Thymus (tissue), 11 donors: Measurements from ENCODE around the gene ZNF124. TPM values are rescaled to one million over a fixed set of nuclear protein-coding genes. Genes with fewer than 3 reads are reported as not detected.
"Not testable (repeated sequence)": the region's sequence is repeated elsewhere in the genome, so short reads cannot be mapped to it uniquely, and the experiment has no call there.

Source experiments
- DNase-seq, 9 donors: peaks; one replicate each; pipeline ENCODE4 v3.0.0-alpha.2; 2013; ENCODE audit warnings: low spot score in 9 of 9, low read depth in 6 of 9, missing footprints in 1 of 9
- H3K27ac ChIP-seq, 2 donors: one replicate each; pipeline ENCODE4 v1.5.1; 2013; ENCODE audit warnings: control low read depth in 1 of 2, low read depth in 1 of 2, low read length in 1 of 2, mild to moderate bottlenecking in 1 of 2, moderate library complexity in 1 of 2
- H3K27me3 ChIP-seq, 2 donors: one replicate each; pipeline ENCODE4 v1.5.1; 2013; ENCODE audit warnings: low read length in 1 of 2; ENCODE audit not compliant: control insufficient read depth in 2 of 2, insufficient read depth in 1 of 2
- H3K36me3 ChIP-seq, 2 donors: one replicate each; pipeline ENCODE4 v1.5.1; 2013; ENCODE audit warnings: low read length in 1 of 2, mild to moderate bottlenecking in 1 of 2, moderate library complexity in 1 of 2; ENCODE audit not compliant: control insufficient read depth in 2 of 2, insufficient read depth in 2 of 2
- H3K4me1 ChIP-seq, 2 donors: one replicate each; pipeline ENCODE4 v1.5.1; 2013; ENCODE audit warnings: low read length in 2 of 2; ENCODE audit not compliant: control insufficient read depth in 2 of 2, insufficient read depth in 2 of 2
- H3K4me3 ChIP-seq, 2 donors: one replicate each; pipeline ENCODE4 v1.5.1; 2013; ENCODE audit warnings: low read length in 2 of 2, control low read depth in 1 of 2, mild to moderate bottlenecking in 1 of 2
- H3K9me3 ChIP-seq, 2 donors: one replicate each; pipeline ENCODE4 v1.5.1; 2013; ENCODE audit warnings: low read length in 1 of 2, mild to moderate bottlenecking in 1 of 2; ENCODE audit not compliant: control insufficient read depth in 2 of 2, insufficient read depth in 1 of 2
- WGBS: extraction: QIAGEN DNeasy Blood & Tissue Kit; methylation state at CpG from one replicate; pipeline ENCODE4 v1.1.7; 2013; 5-methylcytosine and 5-hydroxymethylcytosine counted together
- polyA plus RNA-seq: library from polyadenylated mRNA; stranded (reverse); fragments of 200-250 nt; gene quantifications from one replicate; pipeline ENCODE4 v1.2.3, GENCODE V29; 2013
- total RNA-seq: library from RNA; stranded (reverse); fragments of 120-200 nt; gene quantifications from one replicate; pipeline ENCODE4 v1.2.4, GENCODE V29; 2013
- donor health status: healthy.

ZNF124 gene
- total and polyA plus RNA-seq, 2 donors: 3.8 to 74.8 TPM

DNA sequence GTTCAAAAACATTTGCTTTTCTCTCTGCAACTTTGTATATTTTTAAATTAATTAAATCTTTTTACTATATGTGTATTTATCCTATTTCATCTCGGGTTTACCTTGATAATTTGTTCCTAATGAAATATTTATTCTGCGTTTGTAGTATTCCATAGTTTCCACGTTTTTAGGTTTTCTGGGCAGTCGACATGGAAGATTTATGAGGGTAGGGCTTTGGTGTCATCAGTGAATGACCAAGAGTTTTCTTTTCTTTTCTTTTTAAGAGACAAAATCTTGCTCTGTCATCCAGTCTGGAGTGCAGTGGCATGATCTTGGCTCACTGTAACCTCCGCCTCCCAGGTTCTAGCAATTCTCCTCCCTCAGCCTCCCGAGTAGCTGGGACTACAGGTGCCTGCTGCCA is 50.4 kb downstream of the ZNF124 start:
- H3K9me3 ChIP-seq: peaks cover 0 to 21% of the 10 kb centered on the region in 2 donors
- WGBS: 90% methylated on average over 6 of the region's 6 CpGs
- no peak overlapping the region for H3K4me3 ChIP-seq
- DNase-seq: no peak
- H3K4me1 ChIP-seq: no peaks in the 10 kb centered on the region
- H3K27me3 ChIP-seq: no peaks in the 10 kb centered on the region
- no peaks in the 10 kb centered on the region for H3K36me3 ChIP-seq
- H3K27ac ChIP-seq: no peak overlapping the region

GRCh38 chr1:247120408-247120668 is 51.5 kb downstream of the ZNF124 start:
- not testable (repeated sequence) for DNase-seq, H3K4me3 ChIP-seq, H3K27me3 ChIP-seq, H3K27ac ChIP-seq, H3K4me1 ChIP-seq, H3K36me3 ChIP-seq
- 94% methylated on average over 4 of the region's 4 CpGs for WGBS
- peaks cover 0 to 18% of the 10 kb centered on the region in 2 donors for H3K9me3 ChIP-seq

DNA sequence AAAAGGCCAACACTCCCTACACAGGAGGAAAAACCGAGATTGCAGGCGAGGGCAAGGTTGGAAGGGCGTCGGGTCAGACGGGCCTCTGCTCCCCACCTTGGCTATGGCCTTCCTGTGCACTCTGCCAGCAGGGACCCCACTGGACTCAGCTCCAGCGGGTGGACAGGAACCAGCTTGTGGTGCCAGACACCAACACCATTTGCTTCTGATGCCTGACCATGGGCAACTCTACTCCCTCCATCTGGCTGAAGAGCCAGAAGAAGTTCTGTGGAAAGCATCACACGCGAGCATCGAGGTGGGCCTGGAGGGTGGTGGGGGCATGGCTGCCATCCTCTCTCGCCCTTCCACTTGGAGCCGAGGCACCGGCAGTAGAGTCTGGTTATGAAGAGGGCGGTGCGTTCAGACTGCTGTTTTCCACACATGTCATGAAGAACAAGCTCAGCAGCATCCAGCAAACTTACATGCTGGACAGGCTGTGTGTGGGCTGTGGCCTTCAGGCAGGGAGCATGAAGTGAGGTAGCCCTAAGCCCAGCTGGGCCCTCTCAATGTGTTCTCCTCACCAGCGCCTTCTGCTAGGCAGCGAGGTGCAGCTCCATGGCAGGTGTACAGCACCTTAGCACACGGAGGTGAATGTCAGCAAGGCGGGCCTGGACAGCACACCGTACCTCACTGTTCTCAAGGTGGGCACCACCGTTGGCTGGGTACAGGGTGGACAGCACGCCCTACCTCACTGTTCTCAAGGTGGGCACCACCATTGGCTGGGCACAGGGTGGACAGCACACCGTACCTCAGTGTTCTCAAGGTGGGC is 52.0 kb downstream of the ZNF124 start:
- H3K27me3 ChIP-seq: peaks cover 0 to 8% of the 10 kb centered on the region in 2 donors
- DNase-seq: no peak
- 98% methylated on average over 22 of the region's 22 CpGs for WGBS

DNA sequence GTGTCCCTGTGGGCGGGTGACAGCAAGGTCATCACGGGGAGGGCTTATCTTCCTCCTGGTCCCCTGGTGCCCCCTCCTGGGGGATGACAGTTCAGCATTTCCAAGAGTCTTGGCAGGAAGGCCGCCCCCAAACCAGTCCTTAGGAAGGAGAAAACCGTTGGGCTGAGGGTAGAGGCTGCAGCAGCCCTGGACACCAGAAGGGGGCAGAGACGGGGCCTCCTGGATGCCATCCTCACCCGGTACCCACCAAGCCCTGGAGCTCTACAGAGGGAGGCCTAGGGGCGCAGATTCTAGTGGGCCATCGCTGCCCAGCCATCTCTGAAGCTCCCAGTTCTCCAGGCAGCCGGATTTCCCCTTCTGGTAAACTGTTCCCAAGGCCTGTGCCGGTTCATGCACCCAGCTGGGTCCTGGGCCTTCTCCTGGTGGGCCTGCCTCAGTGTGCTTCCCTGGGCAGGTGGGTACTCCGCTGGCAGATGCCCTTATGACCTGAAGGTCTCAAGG is 52.8 kb downstream of the ZNF124 start:
- Histone ChIP-seq H3K4me1 (no peaks in the 10 kb centered on the region), H3K27me3 (peaks cover 0 to 16% of the 10 kb centered on the region in 2 donors), H3K9me3 (peaks cover 0 to 13% of the 10 kb centered on the region in 2 donors), H3K27ac (no peak overlapping the region), H3K4me3 (no peak overlapping the region), H3K36me3 (no peaks in the 10 kb centered on the region)
- DNase-seq: no peak
- 78% methylated on average over 10 of the region's 11 CpGs for WGBS

More for the DNA sequence above, 52.0 kb downstream of the ZNF124 start:
- H3K36me3 ChIP-seq: no peaks in the 10 kb centered on the region
- H3K27ac ChIP-seq: no peak overlapping the region
- H3K4me3 ChIP-seq: no peak overlapping the region
- H3K4me1 ChIP-seq: no peaks in the 10 kb centered on the region
- peaks cover 0 to 18% of the 10 kb centered on the region in 2 donors for H3K9me3 ChIP-seq

GRCh38 chr1:247115545-247115944 is 56.3 kb downstream of the ZNF124 start:
- WGBS: 77% methylated on average over 12 of the region's 12 CpGs
- Histone ChIP-seq H3K27me3 (peaks cover 29 to 50% of the 10 kb centered on the region in 2 donors), H3K9me3 (peaks cover 0 to 16% of the 10 kb centered on the region in 2 donors), H3K4me1 (peaks cover 8 to 12% of the 10 kb centered on the region in 2 donors), H3K4me3 (no peak overlapping the region), H3K27ac (no peak overlapping the region), H3K36me3 (no peaks in the 10 kb centered on the region)
- DNase-seq: no peak

- DNase-seq: no peak
- Histone ChIP-seq H3K4me3 (no peak overlapping the region), H3K4me1 (peaks cover 8 to 13% of the 10 kb centered on the region in 2 donors), H3K27me3 (peaks cover 33 to 55% of the 10 kb centered on the region in 2 donors), H3K27ac (no peak overlapping the region), H3K9me3 (peaks cover 0 to 16% of the 10 kb centered on the region in 2 donors), H3K36me3 (no peaks in the 10 kb centered on the region)
- 77% methylated on average over 7 of the region's 7 CpGs for WGBS
These were observed 56.7 kb downstream of the ZNF124 start for GRCh38 chr1:247115141-247115510.

DNA sequence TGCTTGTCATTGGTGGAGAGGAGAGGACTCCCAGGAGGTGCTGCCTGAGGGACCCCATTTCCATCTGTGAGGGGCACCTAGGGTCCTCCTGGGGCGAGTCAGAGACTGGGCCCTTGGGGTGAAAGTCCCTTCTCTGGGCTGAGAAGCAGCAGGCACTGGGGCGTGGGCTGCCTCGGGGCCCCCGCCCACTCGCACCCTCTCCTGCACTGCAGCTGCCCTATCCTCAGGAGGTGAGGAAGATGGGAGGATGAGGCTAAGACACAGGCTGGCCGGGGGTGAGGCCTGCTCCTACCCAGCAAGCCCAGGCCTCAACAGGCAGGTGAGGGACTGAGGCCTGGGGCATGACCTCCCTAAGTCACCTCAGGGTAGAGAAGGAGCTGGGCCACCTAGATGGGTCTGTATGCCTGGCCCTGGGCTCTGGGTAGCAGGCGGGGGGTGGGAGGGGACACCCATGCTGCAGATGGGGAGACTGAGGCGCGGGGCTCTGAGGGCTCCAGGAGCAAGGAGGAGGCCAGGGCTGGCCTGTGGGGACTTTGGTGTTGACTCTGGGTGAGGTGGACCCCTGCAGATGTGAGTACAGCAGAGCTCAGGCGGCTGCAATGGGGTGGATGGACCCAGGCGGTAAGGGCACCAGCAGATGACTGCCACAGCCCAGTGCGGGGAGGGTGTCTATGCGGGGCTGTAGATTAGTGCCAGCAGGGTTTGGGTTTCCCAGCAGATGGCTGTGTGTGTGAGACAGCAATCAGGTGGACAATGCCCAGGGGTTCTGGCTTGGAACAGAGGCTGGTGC is 57.3 kb downstream of the ZNF124 start:
- no peak for DNase-seq
- Histone ChIP-seq H3K9me3 (peaks cover 0 to 13% of the 10 kb centered on the region in 2 donors), H3K36me3 (no peaks in the 10 kb centered on the region), H3K27ac (no peak overlapping the region), H3K4me3 (no peak overlapping the region), H3K27me3 (peaks cover 36 to 60% of the 10 kb centered on the region in 2 donors), H3K4me1 (peaks cover 8 to 13% of the 10 kb centered on the region in 2 donors)
- WGBS: 95% methylated on average over 13 of the region's 13 CpGs

DNA sequence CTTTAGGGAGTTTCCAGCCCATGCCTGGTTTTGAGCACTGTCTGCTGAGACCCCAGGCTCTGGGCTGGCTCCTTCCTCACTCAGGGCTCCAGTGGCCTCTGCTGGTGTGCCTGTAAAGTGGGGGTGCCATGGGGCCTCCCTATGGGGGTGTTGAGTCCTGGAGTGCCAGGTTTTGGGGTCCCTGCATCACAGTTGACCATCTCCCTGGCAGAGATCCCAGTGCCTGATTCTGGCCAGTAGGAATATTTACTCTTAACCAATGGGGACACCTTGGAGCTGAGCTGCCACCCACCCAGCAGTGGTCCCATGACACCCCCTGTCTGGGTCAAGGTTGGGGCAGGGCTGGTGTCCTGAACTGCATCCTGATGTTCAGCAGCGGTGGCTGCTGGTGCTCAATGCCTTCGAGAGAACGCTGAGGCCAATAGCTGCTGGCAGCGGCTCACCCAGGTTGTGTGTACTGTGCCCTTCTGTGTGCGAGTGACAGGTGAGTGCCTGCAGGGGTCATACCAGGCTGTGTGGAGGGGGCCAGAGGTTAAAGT is 58.0 kb downstream of the ZNF124 start:
- H3K36me3 ChIP-seq: no peaks in the 10 kb centered on the region
- no peak overlapping the region for H3K27ac ChIP-seq
- H3K9me3 ChIP-seq: peaks cover 0 to 5% of the 10 kb centered on the region in 2 donors
- DNase-seq: no peak
- peaks cover 39 to 66% of the 10 kb centered on the region in 2 donors for H3K27me3 ChIP-seq
- peaks cover 8 to 13% of the 10 kb centered on the region in 2 donors for H3K4me1 ChIP-seq
- 94% methylated on average over 5 of the region's 5 CpGs for WGBS
- H3K4me3 ChIP-seq: no peak overlapping the region

DNA sequence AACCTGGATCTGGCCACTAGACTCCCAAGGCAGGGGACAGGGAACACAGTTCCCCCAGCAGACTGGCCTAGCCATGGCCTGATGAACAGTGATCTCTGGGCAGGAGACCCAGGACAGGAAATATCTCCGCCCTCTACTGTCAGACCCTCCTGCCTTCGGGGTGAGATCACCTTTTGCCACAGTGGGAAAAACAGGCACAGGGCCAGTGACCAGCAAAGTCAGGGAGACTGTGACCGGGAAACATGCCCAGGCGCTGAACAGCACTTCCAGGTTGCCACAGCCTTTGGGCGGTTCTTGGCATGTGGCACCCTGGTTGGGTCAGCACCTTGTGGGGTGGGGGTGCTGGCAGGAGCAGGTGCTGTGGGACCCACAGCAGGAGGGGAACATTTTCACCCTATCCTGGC is 58.7 kb downstream of the ZNF124 start:
- peaks cover 40 to 70% of the 10 kb centered on the region in 2 donors for H3K27me3 ChIP-seq
- H3K4me1 ChIP-seq: peaks cover 8 to 13% of the 10 kb centered on the region in 2 donors
- DNase-seq: no peak
- no peak overlapping the region for H3K4me3 ChIP-seq
- H3K27ac ChIP-seq: no peak overlapping the region
- whole genome bisulfite sequencing: 87% methylated on average over 5 of the region's 5 CpGs
- H3K36me3 ChIP-seq: no peaks in the 10 kb centered on the region
- H3K9me3 ChIP-seq: peaks cover 0 to 5% of the 10 kb centered on the region in 2 donors
